Adrenal gland (tissue), 12 donors: ENCODE data around the gene C10orf53. TPM values are rescaled to one million over a fixed set of nuclear protein-coding genes. Genes with fewer than 3 reads are reported as not detected.

ENCODE experiments used
- DNase-seq, 7 donors: peaks; one replicate each; pipeline ENCODE4 v3.0.0-alpha.2; 2019 to 2020
- H3K27ac ChIP-seq, 5 donors: fragments of 200-600 bp; sonication (generic) in 4 of 5; 1 replicate in 3 of 5; 2 replicates in 2 of 5; pipeline versions ENCODE4 v1.5.1 to v1.8.0; 2016 to 2020; ENCODE audit warnings: mild to moderate bottlenecking in 1 of 5
- H3K27me3 ChIP-seq: fragments of 200-600 bp; 2 replicates; pipeline ENCODE4 v1.8.0; 2021
- H3K36me3 ChIP-seq, 2 donors: fragments of 200-600 bp; replicated peaks in 1 of 2; 1 replicate in 1 of 2; 2 replicates in 1 of 2; pipeline versions ENCODE4 v1.5.1 to v1.8.0; 2018 to 2022
- H3K4me1 ChIP-seq, 2 donors: fragments of 200-600 bp; replicated peaks in 1 of 2; 1 replicate in 1 of 2; 2 replicates in 1 of 2; pipeline versions ENCODE4 v1.5.1 to v1.8.0; 2018 to 2021
- H3K4me3 ChIP-seq, 4 donors: fragments of 200-600 bp; sonication (generic) in 3 of 4; one replicate each; pipeline ENCODE4 v1.5.1; 2016 to 2018
- H3K9me3 ChIP-seq, 3 donors: fragments of 200-600 bp; sonication (generic) in 1 of 3; replicated peaks in 1 of 3; 1 replicate in 2 of 3; 2 replicates in 1 of 3; pipeline versions ENCODE4 v1.5.1 to v1.8.0; 2016 to 2021
- POLR2A ChIP-seq, 2 donors: fragments of 450-650 bp; IDR thresholded peaks; one replicate each; pipeline ENCODE4 v1.6.1; 2017; ENCODE audit warnings: antibody characterized with exemption in 2 of 2, mild to moderate bottlenecking in 2 of 2, moderate library complexity in 1 of 2
- WGBS, 4 donors: extraction: QIAGEN DNeasy Blood & Tissue Kit in 2 of 4; methylation state at CpG; one replicate each; pipeline versions ENCODE4 v1.1.5 to v1.1.7; 2013 to 2017; 5-methylcytosine and 5-hydroxymethylcytosine counted together
- intact Hi-C, 2 donors: fragments of 100-400 bp; cut with DNase I; formaldehyde crosslinking; loops; one replicate each; pipeline versions ENCODE4 v1.14.1 to v1.15.0; 2022 to 2023
- polyA plus RNA-seq, 3 donors: library from polyadenylated mRNA; stranded (reverse); fragments of 200-250 nt in 2 of 3; fragments of 350-450 nt in 1 of 3; fragmentation: Illumina TruSeq in 1 of 3; extraction: RNeasy Lipid Tissue Mini Kit (QIAGEN cat#74804) in 1 of 3; gene quantifications; one replicate each; pipeline ENCODE4 v1.2.3, GENCODE V29; 2013 to 2014
- total RNA-seq, 9 donors: library from RNA; depleted of rRNA in 4 of 9; stranded (reverse); fragments of >200 nt in 4 of 9; fragments of 120-200 nt in 1 of 9; fragmentation: NEBNext Ultra II Directional in 1 of 9; extraction: Animal tissue kit (Norgen Biotek cat#: 25700) in 1 of 9; gene quantifications; one replicate each; pipeline versions ENCODE4 v1.1.0 to v1.2.4, GENCODE V29; 2013 to 2023
- TF ChIP-seq, protein P1 (sequence below), 6 experiments: fragments of 450-650 bp in 4 of 6; fragments of 200-600 bp in 2 of 6; sonication (generic) in 1 of 6; IDR thresholded peaks; 1 replicate in 5 of 6; 2 replicates in 1 of 6; pipeline versions ENCODE4 v1.5.1 to v1.8.0; 2016 to 2021; ENCODE audit warnings: antibody characterized with exemption in 6 of 6, mild to moderate bottlenecking in 2 of 6, moderate library complexity in 1 of 6
- donor health status: healthy with polysubstance abuse.
- donor health status: Bipolar disorder and iron deficiency.
- donor health status: DM: yes; HTN: yes; CAD: no.
- donor health status: DM: no; HTN: no; CAD: no.
- donor health status: DM: no; HTN: no; CAD: no.
- donor health status: DM: yes; HTN: yes; CAD: no.

Gene C10orf53
- total and polyA plus RNA-seq, 12 donors: not detected

DNA sequence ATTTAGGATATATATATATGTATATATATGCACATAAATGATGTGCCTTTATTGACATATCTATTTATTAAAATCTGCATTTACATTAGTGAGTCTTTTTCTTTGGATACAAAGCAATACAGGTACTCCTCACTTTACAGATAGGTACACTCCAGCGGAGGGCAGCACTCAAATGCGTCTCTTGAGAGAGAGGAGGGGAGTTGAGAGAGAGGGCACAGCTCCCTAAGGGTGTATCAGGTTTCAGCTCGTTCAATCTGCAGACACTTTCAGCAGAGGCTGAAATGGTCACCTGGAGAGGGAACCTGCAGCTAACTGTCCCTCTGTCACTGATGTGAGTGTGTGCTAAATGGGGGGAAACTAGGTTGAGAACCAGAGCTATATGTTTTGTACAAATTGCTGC is 21.5 kb downstream of the C10orf53 start:
- Histone ChIP-seq H3K27me3 (no peaks in the 10 kb centered on the region), H3K36me3 (no peaks in the 10 kb centered on the region), H3K4me3 (no peak overlapping the region), H3K4me1 (no peaks in the 10 kb centered on the region), H3K9me3 (no peaks in the 10 kb centered on the region), H3K27ac (no peak overlapping the region)
- intact Hi-C loops: no loop called here
- TF ChIP-seq, protein P1, sequence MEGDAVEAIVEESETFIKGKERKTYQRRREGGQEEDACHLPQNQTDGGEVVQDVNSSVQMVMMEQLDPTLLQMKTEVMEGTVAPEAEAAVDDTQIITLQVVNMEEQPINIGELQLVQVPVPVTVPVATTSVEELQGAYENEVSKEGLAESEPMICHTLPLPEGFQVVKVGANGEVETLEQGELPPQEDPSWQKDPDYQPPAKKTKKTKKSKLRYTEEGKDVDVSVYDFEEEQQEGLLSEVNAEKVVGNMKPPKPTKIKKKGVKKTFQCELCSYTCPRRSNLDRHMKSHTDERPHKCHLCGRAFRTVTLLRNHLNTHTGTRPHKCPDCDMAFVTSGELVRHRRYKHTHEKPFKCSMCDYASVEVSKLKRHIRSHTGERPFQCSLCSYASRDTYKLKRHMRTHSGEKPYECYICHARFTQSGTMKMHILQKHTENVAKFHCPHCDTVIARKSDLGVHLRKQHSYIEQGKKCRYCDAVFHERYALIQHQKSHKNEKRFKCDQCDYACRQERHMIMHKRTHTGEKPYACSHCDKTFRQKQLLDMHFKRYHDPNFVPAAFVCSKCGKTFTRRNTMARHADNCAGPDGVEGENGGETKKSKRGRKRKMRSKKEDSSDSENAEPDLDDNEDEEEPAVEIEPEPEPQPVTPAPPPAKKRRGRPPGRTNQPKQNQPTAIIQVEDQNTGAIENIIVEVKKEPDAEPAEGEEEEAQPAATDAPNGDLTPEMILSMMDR (IDR thresholded peaks at IDR 0.05): no peak
- no peak for TF ChIP-seq POLR2A (IDR thresholded peaks at IDR 0.05)
- DNase-seq: no peak
- WGBS, 4 donors: 4 to 15% (median 7%) methylated on average over 3 of the region's 3 CpGs

DNA sequence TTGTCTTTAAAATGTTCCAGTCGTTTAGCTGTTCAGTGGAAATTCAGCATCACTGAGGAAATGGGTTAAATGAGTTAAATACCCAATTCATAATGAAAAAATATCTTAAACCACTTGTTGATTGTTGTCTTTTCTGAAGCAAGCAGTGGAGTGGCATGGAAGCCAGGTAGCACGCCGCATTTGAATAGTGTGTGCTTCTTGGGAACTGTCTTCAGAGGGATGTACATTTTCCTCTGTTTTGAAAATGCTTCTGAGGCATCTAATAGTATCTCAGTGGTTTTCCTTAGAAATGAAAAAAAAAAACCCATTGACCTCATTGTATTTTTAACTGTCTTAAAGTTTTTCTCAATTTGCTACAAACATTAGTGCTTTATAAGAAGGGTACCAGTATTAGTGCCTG is 28.1 kb downstream of the C10orf53 start:
- Histone ChIP-seq H3K4me3 (no peak overlapping the region), H3K4me1 (no peaks in the 10 kb centered on the region), H3K27ac (no peak overlapping the region), H3K9me3 (no peaks in the 10 kb centered on the region), H3K36me3 (no peaks in the 10 kb centered on the region), H3K27me3 (no peaks in the 10 kb centered on the region)
- intact Hi-C loops: no loop called here
- TF ChIP-seq POLR2A (IDR thresholded peaks at IDR 0.05): no peak
- TF ChIP-seq, protein P1 (IDR thresholded peaks at IDR 0.05): no peak
- WGBS, 4 donors: 73 to 82% (median 76%) methylated on average over 3 of the region's 3 CpGs
- DNase-seq: no peak

DNA sequence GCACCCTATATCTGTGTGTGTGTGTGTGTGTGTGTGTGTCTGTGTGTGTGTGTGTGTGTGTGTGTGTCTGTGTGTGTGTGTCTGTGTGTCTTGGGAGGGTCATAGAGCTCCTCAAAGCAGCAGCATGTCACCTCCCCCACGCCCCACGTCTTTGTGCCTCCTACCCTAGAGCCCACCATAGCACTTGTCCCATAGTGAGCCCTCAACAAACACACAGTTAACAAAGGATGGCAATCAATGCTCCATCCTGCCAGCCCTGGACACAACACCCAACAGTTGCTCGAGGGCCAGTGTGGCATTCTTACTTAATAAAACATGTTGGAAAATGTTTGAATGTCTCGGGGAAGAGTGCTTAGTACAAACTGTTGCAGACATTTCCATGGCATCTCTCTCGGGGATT is 30.5 kb downstream of the C10orf53 start:
- WGBS, 4 donors: 61 to 73% (median 66%) methylated on average over 3 to 5 of the region's 5 CpGs
- no peaks in the 10 kb centered on the region for H3K27me3 ChIP-seq
- no peaks in the 10 kb centered on the region for H3K36me3 ChIP-seq
- DNase-seq: no peak
- H3K9me3 ChIP-seq: no peaks in the 10 kb centered on the region
- no peak overlapping the region for H3K4me3 ChIP-seq
- H3K4me1 ChIP-seq: no peaks in the 10 kb centered on the region
- TF ChIP-seq, protein P1 (IDR thresholded peaks at IDR 0.05): no peak
- no peak for TF ChIP-seq POLR2A (IDR thresholded peaks at IDR 0.05)
- intact Hi-C loops: no loop called here
- no peak overlapping the region for H3K27ac ChIP-seq

DNA sequence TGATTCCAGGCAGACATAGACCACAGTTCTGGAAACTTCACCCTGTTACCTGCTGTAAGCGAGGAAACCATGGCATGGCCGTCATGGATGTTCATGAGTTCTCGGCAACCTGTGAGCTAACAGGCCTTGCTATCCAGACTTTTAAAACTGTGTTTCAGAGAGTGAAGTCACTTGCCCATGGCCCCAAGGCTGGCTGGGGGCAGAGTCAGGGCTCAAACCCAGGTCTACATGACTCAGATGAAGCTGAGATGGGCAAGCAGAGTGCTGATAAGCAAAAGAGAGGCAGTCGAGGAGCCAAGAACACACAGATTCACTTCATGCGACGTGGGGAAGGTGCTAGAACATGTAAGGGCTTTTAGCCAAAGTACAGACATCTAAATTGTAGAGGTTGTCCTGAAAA is 31.5 kb downstream of the C10orf53 start:
- Histone ChIP-seq H3K9me3 (no peaks in the 10 kb centered on the region), H3K27ac (no peak overlapping the region), H3K4me1 (no peaks in the 10 kb centered on the region), H3K27me3 (no peaks in the 10 kb centered on the region), H3K36me3 (no peaks in the 10 kb centered on the region), H3K4me3 (no peak overlapping the region)
- DNase-seq: no peak
- 56 to 75% (median 62%) methylated on average over 6 of the region's 6 CpGs for WGBS, 4 donors
- TF ChIP-seq POLR2A (IDR thresholded peaks at IDR 0.05): no peak
- TF ChIP-seq, protein P1 (IDR thresholded peaks at IDR 0.05): no peak
- intact Hi-C loops: no loop called here
